Endodermal cell (in vitro differentiated cells): ENCODE results near the gene ST6GALNAC2. TPM values are rescaled to one million over a fixed set of nuclear protein-coding genes. Genes with fewer than 3 reads are reported as not detected.

Source experiments
- DNase-seq: peaks from one replicate; pipeline ENCODE4 v3.0.0-alpha.2; 2017
- H3K27ac ChIP-seq: 2 replicates; pipeline ENCODE4 v1.5.1; 2013; ENCODE audit warnings: mild to moderate bottlenecking, low read depth, low read length, moderate library complexity
- H3K27me3 ChIP-seq: 2 replicates; pipeline ENCODE4 v1.6.1; 2013; ENCODE audit warnings: mild to moderate bottlenecking, low read length, moderate library complexity; ENCODE audit not compliant: insufficient read depth, control insufficient read depth, poor library complexity, severe bottlenecking
- H3K36me3 ChIP-seq: 2 replicates; pipeline ENCODE4 v1.7.0; 2013; ENCODE audit warnings: mild to moderate bottlenecking, low read length, moderate library complexity; ENCODE audit not compliant: control insufficient read depth, insufficient read depth
- H3K4me1 ChIP-seq: one replicate; pipeline ENCODE4 v1.7.0; 2013; ENCODE audit warnings: low read length; ENCODE audit not compliant: control insufficient read depth, insufficient read depth
- H3K4me3 ChIP-seq: 2 replicates; pipeline ENCODE4 v1.5.1; 2013; ENCODE audit warnings: mild to moderate bottlenecking, low read length, moderate library complexity
- H3K9ac ChIP-seq: 2 replicates; pipeline ENCODE4 v1.6.1; 2013; ENCODE audit warnings: mild to moderate bottlenecking, low read length, moderate library complexity; ENCODE audit not compliant: poor library complexity, severe bottlenecking; ENCODE audit errors: extremely low read depth
- H3K9me3 ChIP-seq: 2 replicates; pipeline ENCODE4 v1.6.1; 2013; ENCODE audit warnings: mild to moderate bottlenecking, low read length, moderate library complexity; ENCODE audit not compliant: control insufficient read depth
- H3K27ac Mint-ChIP-seq: 2 replicates; pipeline ENCODE4 v1.8.0; 2020; ENCODE audit warnings: mixed read lengths
- H3K27me3 Mint-ChIP-seq: 2 replicates; pipeline ENCODE4 v1.8.0; 2021; ENCODE audit warnings: mild to moderate bottlenecking, mixed read lengths; ENCODE audit not compliant: insufficient read depth
- H3K36me3 Mint-ChIP-seq: 2 replicates; pipeline ENCODE4 v1.8.0; 2020; ENCODE audit warnings: low read depth, mixed read lengths
- H3K4me1 Mint-ChIP-seq: 2 replicates; pipeline ENCODE4 v1.8.0; 2020; ENCODE audit warnings: mixed read lengths
- H3K4me3 Mint-ChIP-seq: 2 replicates; pipeline ENCODE4 v1.8.0; 2020; ENCODE audit warnings: mild to moderate bottlenecking, moderate library complexity, mixed read lengths
- H3K9me3 Mint-ChIP-seq: 2 replicates; pipeline ENCODE4 v1.8.0; 2020; ENCODE audit warnings: mild to moderate bottlenecking, mixed read lengths
- WGBS, 2 experiments: methylation state at CpG; one replicate each; pipeline versions ENCODE4 v1.1.5 to v1.1.7; 2013; ENCODE audit warnings: missing lambda C conversion rate in 2 of 2, mixed read lengths in 1 of 2; ENCODE audit not compliant: insufficient coverage in 1 of 2, insufficient read length in 1 of 2; 5-methylcytosine and 5-hydroxymethylcytosine counted together
- total RNA-seq, 2 donors: library from RNA; stranded (reverse); fragmentation: NEBNext Ultra II Directional in 1 of 2; extraction: Animal tissue kit (Norgen Biotek cat#: 25700) in 1 of 2; gene quantifications; 2 replicates in 1 of 2; 3 replicates in 1 of 2; pipeline ENCODE4 v1.2.1, GENCODE V29; 2021
- TF ChIP-seq, protein P1 (sequence below): fragments of 200-600 bp; sonication (generic); conservative IDR thresholded peaks from 2 replicates; pipeline ENCODE4 v1.5.0; 2021; ENCODE audit warnings: antibody characterized with exemption, mild to moderate bottlenecking

Gene ST6GALNAC2
- total RNA-seq, 2 donors from 2014 or later = 15.1 to 26.9 TPM

DNA sequence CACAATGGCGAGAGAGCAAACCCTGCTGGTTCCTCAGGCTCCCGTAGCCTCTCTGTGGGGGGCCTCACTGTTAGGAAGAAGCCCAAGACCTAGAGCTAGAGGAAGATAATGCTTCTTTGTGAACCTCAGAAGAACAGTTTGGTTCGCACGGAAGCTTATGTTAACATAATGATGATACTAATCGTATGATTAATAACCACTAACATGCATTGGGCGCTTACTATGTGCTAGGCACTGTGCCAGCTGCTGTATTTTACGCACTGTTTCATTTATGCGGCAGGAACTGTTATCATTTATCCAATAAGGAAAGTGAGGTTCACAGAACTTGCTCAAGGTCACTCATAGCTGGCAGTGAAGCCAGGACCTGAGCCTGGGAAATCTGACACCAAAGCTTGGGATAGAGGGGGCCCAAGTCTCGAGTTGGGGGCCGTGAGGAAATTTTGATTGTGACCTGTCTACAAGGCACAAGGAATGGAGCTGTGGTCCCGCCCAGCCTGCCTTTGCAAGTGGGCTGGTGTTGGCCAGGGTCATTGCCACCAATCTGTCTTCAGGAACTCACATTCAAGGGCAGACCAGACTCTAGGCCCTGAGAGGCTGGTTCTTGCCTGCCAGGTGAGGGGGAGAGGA, 39.0 kb downstream of the ST6GALNAC2 start:
- no peak overlapping the region for H3K4me3 ChIP-seq
- TF ChIP-seq, protein P1, sequence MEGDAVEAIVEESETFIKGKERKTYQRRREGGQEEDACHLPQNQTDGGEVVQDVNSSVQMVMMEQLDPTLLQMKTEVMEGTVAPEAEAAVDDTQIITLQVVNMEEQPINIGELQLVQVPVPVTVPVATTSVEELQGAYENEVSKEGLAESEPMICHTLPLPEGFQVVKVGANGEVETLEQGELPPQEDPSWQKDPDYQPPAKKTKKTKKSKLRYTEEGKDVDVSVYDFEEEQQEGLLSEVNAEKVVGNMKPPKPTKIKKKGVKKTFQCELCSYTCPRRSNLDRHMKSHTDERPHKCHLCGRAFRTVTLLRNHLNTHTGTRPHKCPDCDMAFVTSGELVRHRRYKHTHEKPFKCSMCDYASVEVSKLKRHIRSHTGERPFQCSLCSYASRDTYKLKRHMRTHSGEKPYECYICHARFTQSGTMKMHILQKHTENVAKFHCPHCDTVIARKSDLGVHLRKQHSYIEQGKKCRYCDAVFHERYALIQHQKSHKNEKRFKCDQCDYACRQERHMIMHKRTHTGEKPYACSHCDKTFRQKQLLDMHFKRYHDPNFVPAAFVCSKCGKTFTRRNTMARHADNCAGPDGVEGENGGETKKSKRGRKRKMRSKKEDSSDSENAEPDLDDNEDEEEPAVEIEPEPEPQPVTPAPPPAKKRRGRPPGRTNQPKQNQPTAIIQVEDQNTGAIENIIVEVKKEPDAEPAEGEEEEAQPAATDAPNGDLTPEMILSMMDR = no peak
- peaks cover 17% of the 10 kb centered on the region for H3K4me1 ChIP-seq
- H3K9ac ChIP-seq = no peak overlapping the region
- Mint-ChIP-seq H3K27me3 (peaks cover 1% of the 10 kb centered on the region), H3K36me3 (no peaks in the 10 kb centered on the region), H3K4me1 (peaks cover 27% of the 10 kb centered on the region), H3K4me3 (no peak overlapping the region), H3K27ac (no peak overlapping the region), H3K9me3 (no peaks in the 10 kb centered on the region)
- no peak overlapping the region for H3K27ac ChIP-seq
- H3K9me3 ChIP-seq = no peaks in the 10 kb centered on the region
- no peaks in the 10 kb centered on the region for H3K27me3 ChIP-seq
- WGBS, 2 experiments = 89 to 98% methylated on average over 7 to 11 of the region's 11 CpGs
- no peaks in the 10 kb centered on the region for H3K36me3 ChIP-seq
- no peak for DNase-seq

DNA sequence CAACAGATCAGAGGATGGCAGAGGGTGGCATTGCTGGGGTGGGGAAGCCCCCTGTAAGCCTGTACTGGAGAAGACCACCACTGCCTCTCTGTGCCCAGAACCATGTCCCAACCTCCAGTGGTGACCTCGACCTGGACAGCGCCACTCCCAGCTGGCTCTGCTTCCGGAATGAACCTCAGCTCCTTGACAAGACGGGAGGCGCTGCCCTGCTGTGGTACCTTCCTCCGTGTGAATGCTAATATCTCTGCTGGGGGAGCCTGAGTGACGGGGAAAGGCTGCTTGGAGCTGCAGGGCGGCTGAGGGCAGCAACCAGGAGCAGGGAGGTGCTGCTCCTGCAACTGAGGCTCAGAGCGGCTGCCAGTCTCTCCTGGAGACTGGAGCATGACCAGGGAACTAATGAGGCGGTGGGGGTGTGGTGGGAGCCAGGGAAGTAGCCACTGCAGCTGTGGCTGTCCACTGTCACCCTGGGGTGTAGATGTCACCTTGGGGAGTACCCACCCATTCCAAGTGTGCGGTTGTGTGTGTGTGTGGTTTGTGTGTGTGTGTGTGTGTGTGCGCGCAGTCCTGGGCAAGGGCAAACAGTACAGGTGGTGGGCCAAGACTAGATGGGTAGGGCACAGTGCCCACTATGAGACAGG, 39.6 kb downstream of the ST6GALNAC2 start:
- peaks cover 1% of the 10 kb centered on the region for H3K27me3 Mint-ChIP-seq
- H3K4me3 ChIP-seq = no peak overlapping the region
- H3K4me3 Mint-ChIP-seq = no peak overlapping the region

DNA sequence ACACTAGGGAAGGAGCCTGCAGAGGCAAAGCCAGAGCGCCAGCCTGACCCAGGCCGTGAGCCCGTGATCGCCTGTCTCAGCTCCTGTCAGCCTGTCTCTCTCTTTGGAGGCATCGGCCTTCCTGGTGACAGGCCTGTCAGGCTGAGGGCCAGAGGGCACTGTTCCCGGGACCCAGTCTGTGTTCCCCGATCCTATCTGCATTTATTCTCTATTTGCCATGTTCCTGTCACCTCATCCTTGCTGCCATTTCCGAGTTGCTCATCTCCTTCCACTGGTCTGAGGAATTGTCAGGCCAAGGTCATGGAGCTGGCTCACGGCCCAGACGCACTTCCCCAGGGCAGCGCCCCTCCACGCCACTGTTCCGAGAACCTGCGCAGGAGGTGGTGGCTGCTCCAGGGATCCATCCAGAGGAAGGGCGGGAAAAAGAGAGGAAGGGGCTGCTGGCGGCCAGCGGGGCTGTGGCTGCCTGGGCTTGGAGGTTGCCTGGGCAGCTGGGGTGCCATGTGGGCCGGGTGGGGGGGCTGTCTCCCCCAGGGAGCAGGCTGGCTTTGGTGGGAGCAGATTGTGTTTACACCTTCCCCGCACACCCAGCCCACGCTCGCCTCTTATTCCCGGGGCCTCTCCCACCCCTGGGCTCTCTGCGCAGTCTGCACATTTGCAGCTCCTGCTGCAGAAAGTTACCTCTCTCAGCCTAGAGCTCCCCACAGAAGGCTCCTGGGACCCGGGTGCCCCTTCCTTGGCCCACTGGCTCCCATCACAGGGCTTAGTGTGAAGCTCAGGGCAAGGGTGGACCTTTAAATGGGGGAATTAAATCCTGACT, 40.9 kb downstream of the ST6GALNAC2 start:
- Mint-ChIP-seq H3K4me3 (no peak overlapping the region), H3K36me3 (no peaks in the 10 kb centered on the region), H3K27ac (no peak overlapping the region), H3K9me3 (no peaks in the 10 kb centered on the region), H3K4me1 (peaks cover 28% of the 10 kb centered on the region), H3K27me3 (peaks cover 1% of the 10 kb centered on the region)
- Histone ChIP-seq H3K4me3 (no peak overlapping the region), H3K27me3 (peaks cover 2% of the 10 kb centered on the region), H3K36me3 (no peaks in the 10 kb centered on the region), H3K4me1 (peaks cover 24% of the 10 kb centered on the region), H3K27ac (peak overlapping the region; percentile 54), H3K9me3 (no peaks in the 10 kb centered on the region), H3K9ac (no peak overlapping the region)
- no peak for DNase-seq
- TF ChIP-seq, protein P1 = no peak
- 61 to 86% methylated on average over 9 to 24 of the region's 24 CpGs for WGBS, 2 experiments

More for the DNA sequence above, 39.6 kb downstream of the ST6GALNAC2 start:
- Mint-ChIP-seq H3K9me3 (no peaks in the 10 kb centered on the region), H3K27ac (no peak overlapping the region), H3K4me1 (peaks cover 26% of the 10 kb centered on the region), H3K36me3 (no peaks in the 10 kb centered on the region)
- peak; percentile 61 for DNase-seq
- H3K36me3 ChIP-seq = no peaks in the 10 kb centered on the region
- no peaks in the 10 kb centered on the region for H3K27me3 ChIP-seq
- TF ChIP-seq, protein P1 = no peak
- H3K9me3 ChIP-seq = no peaks in the 10 kb centered on the region
- no peak overlapping the region for H3K9ac ChIP-seq
- H3K4me1 ChIP-seq = peaks cover 17% of the 10 kb centered on the region
- H3K27ac ChIP-seq = no peak overlapping the region
- 78 to 85% methylated on average over 7 to 13 of the region's 13 CpGs for WGBS, 2 experiments
